Large intestine (tissue), 3 donors: ENCODE measurements around the gene SMAD9. TPM values are rescaled to one million over a fixed set of nuclear protein-coding genes. Genes with fewer than 3 reads are reported as not detected.

Experiments used
- DNase-seq, 2 donors: peaks; one replicate each; pipeline versions ENCODE4 v3.0.0 to v3.0.0-alpha.2; 2013
- H3K27ac ChIP-seq: one replicate; pipeline ENCODE4 v1.5.1; 2013; ENCODE audit warnings: low read length
- H3K27me3 ChIP-seq: 2 replicates; pipeline ENCODE4 v1.6.1; 2013; ENCODE audit warnings: low read length; ENCODE audit not compliant: control insufficient read depth, insufficient read depth
- H3K36me3 ChIP-seq: 2 replicates; pipeline ENCODE4 v1.6.1; 2013; ENCODE audit warnings: low read length; ENCODE audit not compliant: control insufficient read depth, insufficient read depth
- H3K4me1 ChIP-seq: one replicate; pipeline ENCODE4 v1.6.1; 2013; ENCODE audit warnings: low read length; ENCODE audit not compliant: control insufficient read depth, insufficient read depth
- H3K4me3 ChIP-seq: one replicate; pipeline ENCODE4 v1.5.1; 2013; ENCODE audit warnings: low read length
- H3K9me3 ChIP-seq: one replicate; pipeline ENCODE4 v1.6.1; 2013; ENCODE audit warnings: mild to moderate bottlenecking, low read depth, low read length, moderate library complexity; ENCODE audit not compliant: control insufficient read depth
- WGBS: methylation state at CpG from one replicate; pipeline ENCODE4 v1.1.5; 2013; ENCODE audit warnings: low lambda C conversion rate; ENCODE audit not compliant: insufficient coverage; 5-methylcytosine and 5-hydroxymethylcytosine counted together
- polyA plus RNA-seq: library from polyadenylated mRNA; unstranded; fragments of 120-200 nt; gene quantifications from one replicate; pipeline ENCODE4 v1.2.1, GENCODE V29; 2013

Gene SMAD9
- polyA plus RNA-seq, 1 donor = 13.9 TPM

DNA sequence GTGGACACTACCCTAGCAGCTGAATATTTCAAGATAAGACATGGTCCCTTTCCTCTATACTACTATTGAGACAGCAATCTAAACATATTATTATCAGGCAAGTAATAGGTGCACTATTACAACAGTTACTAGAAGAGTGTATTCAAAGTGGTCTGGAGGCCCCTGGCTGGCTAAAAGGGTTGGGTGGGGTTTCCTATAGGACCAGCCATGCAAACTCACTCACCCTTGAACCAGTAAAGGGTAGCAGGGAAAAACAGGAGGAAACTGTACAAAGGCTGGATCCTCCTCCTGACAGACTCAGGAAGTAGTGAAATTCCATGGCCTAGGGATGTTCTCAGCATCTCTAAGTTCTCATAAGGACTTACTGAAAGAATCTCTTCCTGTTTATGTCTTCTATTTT, 7.7 kb downstream of the SMAD9 start:
- no peaks in the 10 kb centered on the region for H3K4me1 ChIP-seq
- DNase-seq = no peak
- H3K4me3 ChIP-seq = no peak overlapping the region
- no peaks in the 10 kb centered on the region for H3K9me3 ChIP-seq
- H3K27me3 ChIP-seq = peaks cover 8% of the 10 kb centered on the region
- H3K27ac ChIP-seq = no peak overlapping the region
- no peaks in the 10 kb centered on the region for H3K36me3 ChIP-seq

DNA sequence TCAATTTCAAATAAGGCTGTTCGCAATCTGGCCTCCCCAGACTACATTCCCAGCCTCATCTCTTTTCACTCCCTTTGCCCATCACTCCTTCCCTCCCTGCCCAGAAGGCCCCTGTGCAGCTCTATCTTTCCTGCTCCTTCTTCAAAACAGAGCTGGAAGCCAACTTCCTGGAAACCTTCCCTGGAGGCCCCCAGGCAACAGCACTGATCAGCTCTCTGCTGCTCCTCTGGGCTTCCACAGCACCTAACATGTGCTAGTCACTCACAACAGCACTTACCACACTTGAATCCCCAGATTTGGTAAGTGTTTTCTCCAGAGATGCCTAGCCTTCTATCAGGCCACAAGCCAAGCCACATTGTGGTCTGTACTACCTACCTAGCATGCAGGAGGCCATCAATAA, 9.5 kb downstream of the SMAD9 start:
- H3K27me3 ChIP-seq = peaks cover 4% of the 10 kb centered on the region
- H3K4me1 ChIP-seq = no peaks in the 10 kb centered on the region
- no peak for DNase-seq
- H3K27ac ChIP-seq = no peak overlapping the region
- WGBS = no CpG with 5 or more reads among the region's 1 CpG
- no peaks in the 10 kb centered on the region for H3K9me3 ChIP-seq
- H3K36me3 ChIP-seq = no peaks in the 10 kb centered on the region
- H3K4me3 ChIP-seq = no peak overlapping the region

DNA sequence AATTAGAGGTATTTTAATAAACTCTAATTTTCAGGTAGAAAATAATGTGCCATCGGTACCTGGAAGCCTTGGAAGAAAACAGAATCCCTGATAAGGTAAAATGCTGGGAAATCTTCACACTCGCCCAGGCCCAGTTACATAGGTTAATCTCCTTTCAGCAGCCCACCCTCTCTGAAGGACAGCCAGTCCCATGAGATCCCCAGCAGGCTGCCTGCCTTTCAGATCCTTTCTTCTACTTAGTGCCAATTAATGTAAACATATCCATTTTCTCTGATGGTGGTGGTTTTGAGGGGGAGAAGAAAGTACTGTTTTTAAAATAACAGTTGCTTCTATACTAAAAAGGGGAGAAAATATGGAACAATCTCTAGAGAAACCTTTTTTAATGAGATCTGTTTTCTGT, 12.2 kb downstream of the SMAD9 start:
- no peak for DNase-seq
- H3K9me3 ChIP-seq = no peaks in the 10 kb centered on the region
- no CpG with 5 or more reads among the region's 2 CpGs for WGBS
- H3K4me1 ChIP-seq = no peaks in the 10 kb centered on the region
- H3K4me3 ChIP-seq = no peak overlapping the region
- H3K27me3 ChIP-seq = no peaks in the 10 kb centered on the region
- no peaks in the 10 kb centered on the region for H3K36me3 ChIP-seq
- no peak overlapping the region for H3K27ac ChIP-seq

DNA sequence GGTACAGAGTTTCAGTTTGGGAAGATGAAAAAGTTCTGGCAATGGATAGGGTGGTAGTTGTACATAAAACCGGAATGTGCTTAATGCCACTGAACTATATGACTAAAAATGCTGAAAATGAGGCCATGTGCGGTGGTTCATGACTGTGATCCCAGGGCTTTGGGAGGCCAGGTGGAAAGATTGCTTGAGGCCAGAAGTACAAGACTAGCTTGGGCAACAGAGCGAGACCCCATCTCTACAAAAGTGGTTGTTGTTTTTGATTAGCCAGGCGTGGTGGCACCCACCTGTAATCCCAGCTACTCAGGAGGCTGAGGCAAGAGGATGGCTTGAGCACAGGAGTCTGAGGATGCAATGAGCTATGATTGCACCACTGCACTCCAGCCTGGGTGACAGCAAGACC, 12.8 kb downstream of the SMAD9 start:
- WGBS = 100% methylated on average over 2 of the region's 4 CpGs
- H3K9me3 ChIP-seq = no peaks in the 10 kb centered on the region
- H3K27ac ChIP-seq = no peak overlapping the region
- no peaks in the 10 kb centered on the region for H3K4me1 ChIP-seq
- DNase-seq = no peak
- H3K27me3 ChIP-seq = no peaks in the 10 kb centered on the region
- no peaks in the 10 kb centered on the region for H3K36me3 ChIP-seq
- H3K4me3 ChIP-seq = no peak overlapping the region

DNA sequence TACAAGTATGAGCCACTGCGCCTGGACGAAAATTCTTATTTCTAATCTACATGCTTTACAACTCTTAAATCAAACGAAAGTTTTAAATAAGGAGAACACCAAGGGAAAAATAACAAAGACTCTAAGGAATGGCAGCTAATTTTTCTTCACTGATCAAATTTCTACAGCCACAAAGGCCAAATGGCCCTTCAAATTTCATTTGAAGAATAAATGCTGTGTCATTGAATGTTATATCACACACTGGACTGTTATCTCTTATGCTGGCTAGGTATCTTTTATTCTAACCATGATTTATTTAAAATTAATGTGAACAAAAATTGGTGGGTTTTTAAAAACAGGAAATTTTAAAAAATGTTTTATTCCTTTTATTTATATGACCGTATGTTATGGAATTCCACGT, 14.1 kb downstream of the SMAD9 start:
- Histone ChIP-seq H3K36me3 (no peaks in the 10 kb centered on the region), H3K9me3 (no peaks in the 10 kb centered on the region), H3K27ac (no peak overlapping the region), H3K4me1 (no peaks in the 10 kb centered on the region), H3K4me3 (no peak overlapping the region), H3K27me3 (no peaks in the 10 kb centered on the region)
- 76% methylated on average over 3 of the region's 5 CpGs for WGBS
- DNase-seq = no peak

DNA sequence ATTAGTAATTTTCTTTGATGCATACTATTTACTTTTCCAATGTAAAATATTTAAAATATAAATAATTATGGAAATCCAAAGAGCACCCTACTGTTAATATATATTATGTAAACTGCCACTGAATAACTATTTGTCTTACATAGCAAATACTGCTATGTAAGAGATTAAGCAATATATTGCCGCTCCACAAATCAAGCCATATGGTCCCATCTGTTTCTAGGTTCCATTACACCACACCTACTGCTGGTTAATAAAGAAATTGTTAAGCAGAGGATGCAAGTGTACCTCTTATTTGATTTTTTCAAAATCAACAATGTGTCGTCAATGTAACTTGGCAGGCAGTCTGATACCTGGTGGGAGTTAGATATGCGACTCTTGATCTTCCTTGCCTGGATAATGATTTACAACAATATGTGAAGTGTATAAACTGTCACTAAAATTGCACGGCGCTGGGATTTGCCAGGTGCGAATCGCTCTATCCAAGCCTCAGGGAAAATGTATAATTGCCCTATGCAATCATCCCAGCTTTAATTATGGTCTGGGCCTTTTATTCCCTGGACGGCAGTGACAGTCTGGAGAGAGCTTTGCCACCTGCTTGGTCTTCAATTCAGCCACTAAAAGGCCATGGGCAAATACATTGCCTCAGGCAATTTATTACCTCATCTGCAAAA, 16.0 kb downstream of the SMAD9 start:
- no peaks in the 10 kb centered on the region for H3K27me3 ChIP-seq
- peak in 1 of 2 donors; percentile 33 for DNase-seq
- no peaks in the 10 kb centered on the region for H3K9me3 ChIP-seq
- no CpG with 5 or more reads among the region's 8 CpGs for WGBS
- no peak overlapping the region for H3K4me3 ChIP-seq
- no peaks in the 10 kb centered on the region for H3K4me1 ChIP-seq
- no peak overlapping the region for H3K27ac ChIP-seq
- no peaks in the 10 kb centered on the region for H3K36me3 ChIP-seq

DNA sequence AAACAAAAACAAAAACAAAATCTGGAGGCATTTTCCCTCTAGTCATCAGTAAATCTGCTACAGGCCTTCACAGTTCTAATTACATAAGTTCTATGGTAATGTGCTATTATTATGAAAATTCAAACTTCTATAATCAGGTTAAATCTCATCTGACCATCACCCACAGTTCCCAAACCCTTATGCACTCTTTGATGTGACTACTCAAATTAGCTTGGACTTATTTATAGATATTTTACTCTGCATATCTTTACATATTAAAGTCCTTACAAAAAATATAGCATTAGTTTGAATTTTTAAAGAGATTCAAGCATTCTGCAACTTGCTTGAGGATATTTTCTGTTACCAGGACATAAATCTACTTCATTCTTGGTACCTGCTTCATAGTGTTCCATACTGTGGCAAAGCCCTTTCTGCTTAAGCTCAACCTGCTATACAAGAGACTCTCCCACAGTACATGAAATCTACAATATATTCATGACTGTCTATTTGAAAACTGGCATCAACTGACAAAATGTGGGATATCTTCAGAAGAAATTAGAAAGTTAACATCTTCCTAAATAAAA, 22.9 kb downstream of the SMAD9 start:
- H3K27ac ChIP-seq = no peak overlapping the region

DNA sequence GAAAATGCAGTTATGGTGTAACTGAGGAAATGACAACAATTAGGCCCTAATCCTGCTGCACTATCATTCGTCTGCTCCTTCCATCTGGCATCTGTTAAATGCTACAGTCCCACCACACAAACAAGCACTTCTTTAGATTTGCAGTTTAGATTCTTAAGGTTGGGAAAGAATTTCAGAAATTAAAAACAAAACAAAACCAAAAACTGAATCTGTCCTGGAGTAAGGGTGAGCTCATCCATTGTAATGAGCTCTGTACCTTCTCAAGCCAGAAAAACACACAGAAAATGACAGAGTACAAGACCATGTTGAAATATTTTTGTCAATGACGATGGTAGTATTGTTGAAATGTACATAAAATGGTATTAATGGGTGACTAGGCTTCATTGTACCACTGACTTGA, 28.3 kb downstream of the SMAD9 start:
- WGBS = 83% methylated on average over 1 of the region's 2 CpGs
- no peak for DNase-seq
- Histone ChIP-seq H3K4me3 (no peak overlapping the region), H3K27me3 (no peaks in the 10 kb centered on the region), H3K36me3 (no peaks in the 10 kb centered on the region), H3K9me3 (no peaks in the 10 kb centered on the region), H3K27ac (no peak overlapping the region), H3K4me1 (no peaks in the 10 kb centered on the region)

More for the DNA sequence above, 22.9 kb downstream of the SMAD9 start:
- H3K9me3 ChIP-seq = no peaks in the 10 kb centered on the region
- no peaks in the 10 kb centered on the region for H3K4me1 ChIP-seq
- DNase-seq = no peak
- no peak overlapping the region for H3K4me3 ChIP-seq
- H3K27me3 ChIP-seq = no peaks in the 10 kb centered on the region
- no peaks in the 10 kb centered on the region for H3K36me3 ChIP-seq

DNA sequence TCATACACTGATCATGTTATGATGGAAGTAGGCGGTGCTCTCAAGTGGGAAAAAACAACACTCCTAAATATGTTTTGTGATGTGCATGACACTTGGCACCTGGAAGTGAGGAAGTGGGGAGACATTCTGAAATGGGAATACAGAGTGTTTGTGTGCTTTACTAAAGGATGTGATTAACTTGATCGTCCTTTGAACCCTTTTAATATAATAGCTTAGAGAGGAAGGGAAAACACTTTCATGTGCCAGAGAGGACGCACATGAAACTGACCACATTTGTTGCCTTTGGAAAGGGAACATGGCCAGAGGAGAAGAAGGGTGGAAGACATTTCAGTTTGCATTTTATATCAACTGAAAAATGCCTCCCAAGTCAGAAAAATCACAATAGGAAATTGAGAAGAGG, 31.4 kb downstream of the SMAD9 start:
- Histone ChIP-seq H3K27me3 (no peaks in the 10 kb centered on the region), H3K36me3 (no peaks in the 10 kb centered on the region), H3K9me3 (no peaks in the 10 kb centered on the region), H3K4me1 (no peaks in the 10 kb centered on the region), H3K4me3 (no peak overlapping the region), H3K27ac (no peak overlapping the region)
- no peak for DNase-seq
- WGBS = no CpG with 5 or more reads among the region's 3 CpGs

DNA sequence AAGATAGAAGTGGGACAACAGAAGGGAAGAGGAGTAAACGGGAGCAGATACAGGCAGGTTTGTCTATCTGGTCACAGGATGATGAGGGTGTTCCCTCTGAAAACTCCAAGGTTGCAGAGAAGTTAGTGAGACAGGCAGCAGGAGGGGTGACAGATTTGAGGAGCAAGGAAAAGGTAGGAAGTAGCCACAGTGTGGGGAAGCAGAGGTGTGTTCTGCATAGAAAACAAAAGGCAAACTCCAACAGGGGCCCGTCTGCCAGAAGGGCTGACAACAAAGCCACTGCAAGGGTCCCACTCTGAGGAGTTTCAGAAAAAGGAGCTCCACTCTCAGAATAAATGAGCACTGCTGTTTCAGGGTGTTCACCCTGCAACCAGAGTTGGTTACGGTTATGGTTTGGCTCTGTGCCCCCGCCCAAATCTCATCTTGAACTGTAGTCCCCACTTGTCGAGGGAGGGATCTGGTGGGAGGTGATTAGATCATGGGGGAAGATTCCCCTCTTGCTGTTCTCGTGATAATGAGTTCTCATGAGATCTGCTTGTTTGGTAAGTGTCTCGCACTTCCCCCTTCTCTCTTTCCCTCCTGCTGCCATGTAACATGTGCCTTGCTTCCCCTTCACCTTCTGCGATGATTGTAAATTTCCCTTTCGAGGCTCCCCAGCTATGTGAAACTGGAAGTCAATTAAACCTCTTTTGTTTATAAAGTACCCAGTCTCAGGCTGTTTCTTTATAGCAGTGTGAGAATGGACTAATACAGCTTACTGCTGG, 32.1 kb downstream of the SMAD9 start:
- no peaks in the 10 kb centered on the region for H3K27me3 ChIP-seq
- no peak for DNase-seq
- H3K27ac ChIP-seq = no peak overlapping the region
- H3K9me3 ChIP-seq = no peaks in the 10 kb centered on the region
- no peaks in the 10 kb centered on the region for H3K4me1 ChIP-seq
- no peak overlapping the region for H3K4me3 ChIP-seq
- no peaks in the 10 kb centered on the region for H3K36me3 ChIP-seq
- WGBS = 86% methylated on average over 1 of the region's 9 CpGs

DNA sequence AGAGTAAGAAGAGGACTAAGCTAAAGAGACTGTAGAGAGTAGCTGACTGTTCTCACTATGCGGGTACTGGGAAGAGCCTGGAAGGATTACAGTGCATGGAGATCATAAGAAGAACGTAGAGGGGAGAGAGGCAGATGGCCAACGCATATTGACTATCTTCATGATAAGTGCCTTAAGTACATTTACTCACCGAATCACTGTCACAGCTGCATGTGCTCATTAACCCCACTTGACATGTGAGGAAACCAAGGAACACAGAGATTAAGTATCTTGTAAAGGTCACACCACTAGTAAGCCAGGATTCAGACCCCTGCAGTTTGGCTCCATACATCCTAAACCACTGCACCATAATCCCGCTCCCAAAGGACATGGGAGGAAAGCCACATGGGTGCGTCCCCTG, 34.1 kb downstream of the SMAD9 start:
- no CpG with 5 or more reads among the region's 6 CpGs for WGBS
- H3K4me3 ChIP-seq = no peak overlapping the region
- H3K4me1 ChIP-seq = no peaks in the 10 kb centered on the region
- H3K27ac ChIP-seq = no peak overlapping the region
- DNase-seq = no peak
- no peaks in the 10 kb centered on the region for H3K9me3 ChIP-seq
- H3K36me3 ChIP-seq = no peaks in the 10 kb centered on the region
- no peaks in the 10 kb centered on the region for H3K27me3 ChIP-seq
